HG03432 (cell line): ENCODE data around the gene XPOT.

ENCODE experiments used
- ATAC-seq: cut with Tn5 transposase; IDR thresholded peaks from one replicate; pipeline ENCODE4 v1.9.1; 2021; ENCODE audit warnings: mild to moderate bottlenecking, moderate library complexity; ENCODE audit not compliant: unreplicated experiment

Gene XPOT

DNA sequence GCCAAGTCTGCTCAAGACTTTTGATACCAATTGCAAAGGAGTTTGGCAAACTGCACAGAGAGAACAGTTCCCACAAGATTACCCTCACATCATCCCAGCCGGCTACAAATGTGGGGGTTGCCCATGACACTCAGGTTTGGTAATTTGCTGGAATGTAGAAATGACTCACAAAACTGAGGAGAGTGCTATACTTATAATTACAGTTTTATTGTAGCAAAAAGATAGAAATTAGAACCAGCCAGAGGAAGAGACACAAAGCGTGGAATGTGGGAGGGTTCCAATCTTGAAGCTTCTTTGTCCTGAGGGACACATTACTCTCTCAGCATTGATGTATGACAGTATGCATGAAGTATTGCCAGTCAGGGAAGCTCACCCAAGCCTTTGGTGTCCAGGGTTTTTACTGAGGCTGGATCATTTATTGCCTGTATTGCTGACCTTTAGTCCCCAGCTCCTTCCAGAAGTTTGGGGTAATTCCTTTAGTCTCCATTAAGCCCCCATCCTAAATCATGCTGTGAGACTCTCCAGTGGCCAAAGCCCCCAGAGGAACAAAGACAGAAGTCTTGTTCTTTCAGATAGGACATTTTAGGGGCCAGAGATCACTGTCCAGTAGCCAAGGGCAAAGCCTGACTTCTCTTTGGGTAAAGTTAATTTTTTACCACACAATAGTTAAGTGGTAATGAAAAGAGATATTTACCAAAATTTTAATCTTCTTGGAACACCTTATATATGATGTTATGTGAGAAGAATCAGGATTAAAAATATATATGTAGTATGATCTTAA is 57.6 kb downstream of the XPOT start:
- no peak for ATAC-seq

GRCh38 chr12:64466178-64466577 is 62.0 kb downstream of the XPOT start:
- no peak for ATAC-seq

- no peak for ATAC-seq
Observed at GRCh38 chr12:64468966-64469365, 64.8 kb downstream of the XPOT start.

GRCh38 chr12:64469455-64470142 is 65.4 kb downstream of the XPOT start:
- ATAC-seq: no peak

GRCh38 chr12:64470495-64470894 is 66.3 kb downstream of the XPOT start:
- ATAC-seq: no peak

DNA sequence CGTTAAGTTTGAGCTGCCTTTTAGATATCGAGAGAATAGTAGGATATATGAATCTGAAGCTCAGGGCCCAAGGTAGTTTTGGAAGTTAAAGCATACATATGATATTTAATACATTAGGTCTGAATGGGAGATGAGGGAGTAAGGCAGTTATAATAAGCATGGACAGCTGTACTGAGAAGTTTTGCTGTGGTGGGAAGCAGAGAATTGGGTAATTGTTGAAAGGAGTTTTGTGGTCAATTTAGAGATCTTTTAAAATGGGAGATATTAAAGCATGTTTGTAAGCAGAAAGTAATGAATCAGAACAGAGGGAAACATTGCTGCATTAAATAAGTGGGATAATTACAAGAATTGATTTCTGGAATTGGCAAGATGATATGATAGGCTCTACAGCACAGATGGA is 69.0 kb downstream of the XPOT start:
- ATAC-seq: no peak

GRCh38 chr12:64475518-64475917 is 71.3 kb downstream of the XPOT start:
- ATAC-seq: no peak

DNA sequence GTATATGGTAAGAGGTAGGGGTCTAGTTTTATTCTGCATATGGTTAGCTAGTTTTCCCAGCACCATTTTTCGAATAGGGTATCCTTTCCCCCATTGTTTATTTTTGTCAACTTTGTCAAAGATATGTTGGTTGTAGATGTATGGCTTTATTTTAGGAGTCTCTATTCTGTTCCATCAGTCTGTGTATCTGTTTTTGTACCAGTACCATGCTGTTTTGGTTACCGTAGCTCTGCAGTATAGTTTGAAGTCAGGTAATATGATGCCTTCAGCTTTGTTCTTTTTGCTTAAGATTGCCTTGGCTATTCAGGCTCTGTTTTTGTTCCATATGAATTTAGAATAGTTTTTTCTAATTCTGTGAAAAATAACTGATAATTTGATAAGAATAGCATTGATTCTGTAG is 72.7 kb downstream of the XPOT start:
- ATAC-seq: no peak

GRCh38 chr12:64478661-64479060 is 74.5 kb downstream of the XPOT start:
- ATAC-seq: no peak

DNA sequence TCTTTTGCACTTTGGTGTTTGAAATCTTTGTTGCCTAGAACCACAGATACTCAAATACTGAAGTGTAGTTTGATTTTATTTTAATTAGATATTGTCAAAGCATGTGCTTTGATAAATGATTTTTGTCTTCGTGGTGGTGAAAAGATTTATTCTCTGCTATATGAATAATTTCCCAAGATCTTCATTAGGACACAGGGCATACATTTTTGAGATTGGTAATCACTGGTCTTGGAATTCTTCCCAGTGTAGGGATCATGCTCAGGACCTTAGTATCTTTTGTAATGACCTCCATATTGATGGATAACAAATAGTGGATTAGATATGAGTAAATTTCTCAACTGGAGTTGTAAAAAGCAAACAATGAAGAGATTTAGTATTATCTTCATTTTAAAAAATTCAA is 76.0 kb downstream of the XPOT start:
- no peak for ATAC-seq

- ATAC-seq: no peak
Observed at GRCh38 chr12:64486657-64487056, 82.5 kb downstream of the XPOT start.

DNA sequence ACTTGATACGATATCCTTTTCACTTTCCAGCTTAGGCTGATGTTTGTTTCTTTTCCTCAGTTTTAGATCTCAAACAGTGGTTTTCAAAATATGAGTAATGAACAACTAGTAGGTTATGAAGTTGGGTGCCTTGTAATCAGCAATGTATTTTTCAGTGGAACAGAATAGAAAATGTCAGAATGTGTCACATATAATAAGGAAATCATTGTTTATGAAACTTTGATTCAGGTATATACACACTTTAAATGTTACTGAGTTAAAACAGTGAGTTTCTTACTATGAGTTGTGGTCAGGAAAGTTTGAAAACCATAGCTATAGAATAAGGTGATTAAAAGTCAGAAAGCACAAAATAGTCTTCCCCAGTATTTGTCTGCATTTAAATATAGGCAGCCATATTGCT is 87.5 kb downstream of the XPOT start:
- no peak for ATAC-seq

DNA sequence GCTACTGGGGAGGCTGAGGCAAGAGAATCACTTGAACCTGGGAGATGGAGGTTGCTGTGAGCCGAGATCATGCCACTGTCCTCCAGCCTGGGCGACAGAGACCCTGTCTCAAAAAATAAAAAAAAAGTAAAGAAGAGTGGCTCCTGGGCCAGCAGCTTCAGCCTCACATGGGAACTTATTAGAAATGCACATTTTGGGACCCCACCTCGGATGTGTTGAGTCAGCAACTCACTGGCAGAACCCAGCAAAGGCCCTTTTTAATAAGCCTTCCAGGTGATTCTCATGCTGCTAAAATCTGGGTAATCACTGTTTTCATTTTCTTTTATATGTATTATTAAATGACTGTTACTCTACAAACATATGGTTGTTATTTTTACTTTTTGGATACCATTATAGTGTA is 89.3 kb downstream of the XPOT start:
- no peak for ATAC-seq

GRCh38 chr12:64494998-64495729 is 91.0 kb downstream of the XPOT start:
- no peak for ATAC-seq

GRCh38 chr12:64496839-64497400 is 92.7 kb downstream of the XPOT start:
- no peak for ATAC-seq

GRCh38 chr12:64497484-64497883 is 93.3 kb downstream of the XPOT start:
- no peak for ATAC-seq

DNA sequence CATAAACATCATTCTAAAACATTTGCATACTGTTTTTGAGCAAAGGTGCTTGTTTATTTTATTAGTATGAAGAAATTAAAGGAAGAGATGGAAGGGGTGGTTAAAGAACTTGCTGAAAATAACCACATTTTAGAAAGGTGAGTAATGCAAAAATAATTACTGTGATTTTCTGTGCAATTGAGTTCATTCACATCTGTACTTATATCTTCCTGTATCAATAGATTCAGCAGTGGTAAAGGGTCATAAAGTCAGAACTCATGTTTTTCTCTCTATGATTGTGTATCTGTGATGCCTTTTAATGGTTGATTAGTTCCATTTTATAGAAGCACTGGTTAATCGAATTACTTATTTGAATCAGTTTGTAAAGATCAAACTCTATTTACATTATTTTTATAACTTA is 93.7 kb downstream of the XPOT start:
- no peak for ATAC-seq

DNA sequence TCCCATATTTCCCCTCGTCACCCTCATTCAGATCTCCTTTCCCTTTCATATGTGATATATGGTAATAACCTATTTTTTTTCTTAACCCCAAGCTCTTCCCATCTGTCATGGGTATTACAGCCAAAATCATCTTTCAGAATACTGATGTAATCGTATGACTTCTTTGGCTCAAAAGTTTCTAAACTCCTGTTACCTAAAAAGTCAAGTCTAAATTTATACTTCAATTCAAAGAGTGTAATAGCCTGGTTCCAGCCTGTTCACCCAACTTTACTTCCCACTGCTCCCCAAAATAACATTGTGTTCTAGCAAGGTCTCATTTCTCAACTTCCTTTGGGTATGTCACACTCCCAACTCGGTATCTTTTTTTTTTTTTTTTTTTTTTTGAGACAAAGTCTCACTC is 96.2 kb downstream of the XPOT start:
- ATAC-seq: no peak
